Measurements from ENCODE around the gene TMEM100.

- no peak for TF ChIP-seq EZH2phosphoT487 (IDR thresholded peaks at IDR 0.05; ENCODE audit: borderline replicate concordance, low read depth)
- TF ChIP-seq, protein P1, sequence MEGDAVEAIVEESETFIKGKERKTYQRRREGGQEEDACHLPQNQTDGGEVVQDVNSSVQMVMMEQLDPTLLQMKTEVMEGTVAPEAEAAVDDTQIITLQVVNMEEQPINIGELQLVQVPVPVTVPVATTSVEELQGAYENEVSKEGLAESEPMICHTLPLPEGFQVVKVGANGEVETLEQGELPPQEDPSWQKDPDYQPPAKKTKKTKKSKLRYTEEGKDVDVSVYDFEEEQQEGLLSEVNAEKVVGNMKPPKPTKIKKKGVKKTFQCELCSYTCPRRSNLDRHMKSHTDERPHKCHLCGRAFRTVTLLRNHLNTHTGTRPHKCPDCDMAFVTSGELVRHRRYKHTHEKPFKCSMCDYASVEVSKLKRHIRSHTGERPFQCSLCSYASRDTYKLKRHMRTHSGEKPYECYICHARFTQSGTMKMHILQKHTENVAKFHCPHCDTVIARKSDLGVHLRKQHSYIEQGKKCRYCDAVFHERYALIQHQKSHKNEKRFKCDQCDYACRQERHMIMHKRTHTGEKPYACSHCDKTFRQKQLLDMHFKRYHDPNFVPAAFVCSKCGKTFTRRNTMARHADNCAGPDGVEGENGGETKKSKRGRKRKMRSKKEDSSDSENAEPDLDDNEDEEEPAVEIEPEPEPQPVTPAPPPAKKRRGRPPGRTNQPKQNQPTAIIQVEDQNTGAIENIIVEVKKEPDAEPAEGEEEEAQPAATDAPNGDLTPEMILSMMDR (IDR thresholded peaks at IDR 0.05), result no peak
- no peak for TF ChIP-seq RAD21 (IDR thresholded peaks at IDR 0.05; ENCODE audit: low read length)
- TF ChIP-seq TAF1 (IDR thresholded peaks at IDR 0.05; ENCODE audit: borderline replicate concordance, low read depth, low read length), result no peak
- no peak for TF ChIP-seq POLR2AphosphoS5 (IDR thresholded peaks at IDR 0.05; ENCODE audit: low read depth, low read length)
- no peak for TF ChIP-seq TCF12 (IDR thresholded peaks at IDR 0.05)
- TF ChIP-seq USF1 (IDR thresholded peaks at IDR 0.05; ENCODE audit: borderline replicate concordance, low read depth), result no peak
- no peak for TF ChIP-seq GABPA (IDR thresholded peaks at IDR 0.05; ENCODE audit: low read depth)
Measured at GRCh38 chr17:55677446-55677845, 45.2 kb downstream of the TMEM100 start.

Measured in SK-N-SH (cell line).